ENCODE data around the gene CRABP1. TPM values are rescaled to one million over a fixed set of nuclear protein-coding genes. Genes with fewer than 3 reads are reported as not detected.
A peak's percentile ranks its signal among the peaks of the same experiment; 100 is the strongest.

The CRABP1 gene
- total RNA-seq, 3 donors from 2014 or later (not counting 1 experiment from before 2014, with no cell fraction given), result not detected

- Mint-ChIP-seq H3K27me3 (ENCODE audit: low read depth in 2 of 2) (peaks cover 0 to 10% of the 10 kb centered on the region in 2 donors), H3K27ac (no peak overlapping the region), H3K4me1 (peaks cover 16 to 17% of the 10 kb centered on the region in 2 donors), H3K36me3 (no peaks in the 10 kb centered on the region), H3K4me3 (no peak overlapping the region), H3K9me3 (no peaks in the 10 kb centered on the region)
- TF ChIP-seq CTCF (IDR thresholded peaks at IDR 0.05), result no peak
- Histone ChIP-seq H3K9me3 (ENCODE audit: control insufficient read depth, insufficient read depth, low read length) (no peaks in the 10 kb centered on the region), H3K4me1 (ENCODE audit: control insufficient read depth, insufficient read depth, low read length) (peaks cover 13% of the 10 kb centered on the region), H3K36me3 (ENCODE audit: control insufficient read depth, insufficient read depth, low read length) (no peaks in the 10 kb centered on the region), H3K27ac (ENCODE audit: low read length) (no peak overlapping the region), H3K4me3 (ENCODE audit: low read length) (no peak overlapping the region), H3K27me3 (ENCODE audit: control insufficient read depth, insufficient read depth, low read length) (no peaks in the 10 kb centered on the region)
- DNase-seq, result no peak
- ATAC-seq, result no peak
- intact Hi-C loops (cut with micrococcal nuclease), result no loop called here
- WGBS (ENCODE audit: insufficient coverage), result 89% methylated on average over 9 of the region's 9 CpGs
Measured at GRCh38 chr15:78396186-78396814, 56.1 kb downstream of the CRABP1 start.

- ATAC-seq (peak in 1 of 3 donors; percentile 37), DNase-seq (no peak)
- Mint-ChIP-seq H3K36me3 (no peaks in the 10 kb centered on the region), H3K27me3 (ENCODE audit: low read depth in 2 of 2) (peaks cover 0 to 9% of the 10 kb centered on the region in 2 donors), H3K4me3 (no peak overlapping the region), H3K27ac (no peak overlapping the region), H3K9me3 (no peaks in the 10 kb centered on the region), H3K4me1 (peaks cover 16 to 17% of the 10 kb centered on the region in 2 donors)
- intact Hi-C loops (cut with micrococcal nuclease), result no loop called here
- TF ChIP-seq CTCF (IDR thresholded peaks at IDR 0.05), result no peak
- no peaks in the 10 kb centered on the region for H3K9me3 ChIP-seq (ENCODE audit: control insufficient read depth, insufficient read depth, low read length)
- 91% methylated on average over 9 of the region's 9 CpGs for WGBS (ENCODE audit: insufficient coverage)
- H3K27ac ChIP-seq (ENCODE audit: low read length), result no peak overlapping the region
- no peaks in the 10 kb centered on the region for H3K36me3 ChIP-seq (ENCODE audit: control insufficient read depth, insufficient read depth, low read length)
- H3K4me1 ChIP-seq (ENCODE audit: control insufficient read depth, insufficient read depth, low read length), result peaks cover 13% of the 10 kb centered on the region
- H3K27me3 ChIP-seq (ENCODE audit: control insufficient read depth, insufficient read depth, low read length), result no peaks in the 10 kb centered on the region
- no peak overlapping the region for H3K4me3 ChIP-seq (ENCODE audit: low read length)
Measured at GRCh38 chr15:78396976-78397375, 56.8 kb downstream of the CRABP1 start.

GRCh38 chr15:78397382-78397781 lies 57.2 kb downstream of the CRABP1 start:
- intact Hi-C loops (cut with micrococcal nuclease), result no loop called here
- Histone ChIP-seq H3K27me3 (ENCODE audit: control insufficient read depth, insufficient read depth, low read length) (no peaks in the 10 kb centered on the region), H3K4me1 (ENCODE audit: control insufficient read depth, insufficient read depth, low read length) (peaks cover 13% of the 10 kb centered on the region), H3K27ac (ENCODE audit: low read length) (no peak overlapping the region), H3K36me3 (ENCODE audit: control insufficient read depth, insufficient read depth, low read length) (no peaks in the 10 kb centered on the region), H3K4me3 (ENCODE audit: low read length) (no peak overlapping the region), H3K9me3 (ENCODE audit: control insufficient read depth, insufficient read depth, low read length) (no peaks in the 10 kb centered on the region)
- Mint-ChIP-seq H3K4me1 (peaks cover 16 to 17% of the 10 kb centered on the region in 2 donors), H3K4me3 (no peak overlapping the region), H3K9me3 (no peaks in the 10 kb centered on the region), H3K27me3 (ENCODE audit: low read depth in 2 of 2) (peaks cover 0 to 7% of the 10 kb centered on the region in 2 donors), H3K27ac (no peak overlapping the region), H3K36me3 (no peaks in the 10 kb centered on the region)
- ATAC-seq (peak; percentile 29 to 86 (median 58)), DNase-seq (no peak)
- no peak for TF ChIP-seq CTCF (IDR thresholded peaks at IDR 0.05)
- 52% methylated on average over 2 of the region's 2 CpGs for WGBS (ENCODE audit: insufficient coverage)

Other genes starting within 250 kb of the CRABP1 start
- not detected for gene SH2D7, start 247.8 kb upstream of the CRABP1 start, total RNA-seq
- gene CIB2, start 208.9 kb upstream of the CRABP1 start, total RNA-seq, result 1 to 10 TPM in 1 of 3 donors, under 1 TPM in 2; 0.25 to 1.5 (median 0.99) TPM
- 10 to 100 TPM; 43.5 to 55.1 (median 53.3) TPM for gene IDH3A, start 191.0 kb upstream of the CRABP1 start, total RNA-seq
- gene ACSBG1, start 105.8 kb upstream of the CRABP1 start, total RNA-seq, result under 1 TPM in 1 of 3 donors, not detected in 2; 0.07 TPM
- gene DNAJA4, start 75.8 kb upstream of the CRABP1 start, total RNA-seq, result 10 to 100 TPM; 23.2 to 28.8 (median 26.3) TPM
- 10 to 100 TPM; 20.7 to 24.9 (median 21.4) TPM for gene SKIC8, start 40.7 kb upstream of the CRABP1 start, total RNA-seq
- 100 to 1,000 TPM in 1 of 3 donors, 10 to 100 TPM in 2; 84.9 to 121 (median 99.0) TPM for gene IREB2, start 97.9 kb downstream of the CRABP1 start, total RNA-seq
- under 1 TPM in 1 of 3 donors, not detected in 2; 0.32 TPM for gene HYKK, start 167.2 kb downstream of the CRABP1 start, total RNA-seq
- 100 to 1,000 TPM in 1 of 3 donors, 10 to 100 TPM in 2; 94.6 to 124 (median 96.4) TPM for gene PSMA4, start 200.1 kb downstream of the CRABP1 start, total RNA-seq
- gene CHRNA5, start 225.2 kb downstream of the CRABP1 start, total RNA-seq, result under 1 TPM; 0.23 to 0.45 (median 0.42) TPM